Measurements from ENCODE around the gene VSIG4.

- TF ChIP-seq CTCF (IDR thresholded peaks at IDR 0.05) (no peak), POLR2A (IDR thresholded peaks at IDR 0.05) (no peak), EP300 (IDR thresholded peaks at IDR 0.05) (no peak)
These were observed 31.4 kb downstream of the VSIG4 start for GRCh38 chrX:66008328-66008970.
